ENCODE results near the gene CCDC74B.
"Not testable (repeated sequence)": the region's sequence is repeated elsewhere in the genome, so short reads cannot be mapped to it uniquely, and the experiment has no call there.

CCDC74B gene

DNA sequence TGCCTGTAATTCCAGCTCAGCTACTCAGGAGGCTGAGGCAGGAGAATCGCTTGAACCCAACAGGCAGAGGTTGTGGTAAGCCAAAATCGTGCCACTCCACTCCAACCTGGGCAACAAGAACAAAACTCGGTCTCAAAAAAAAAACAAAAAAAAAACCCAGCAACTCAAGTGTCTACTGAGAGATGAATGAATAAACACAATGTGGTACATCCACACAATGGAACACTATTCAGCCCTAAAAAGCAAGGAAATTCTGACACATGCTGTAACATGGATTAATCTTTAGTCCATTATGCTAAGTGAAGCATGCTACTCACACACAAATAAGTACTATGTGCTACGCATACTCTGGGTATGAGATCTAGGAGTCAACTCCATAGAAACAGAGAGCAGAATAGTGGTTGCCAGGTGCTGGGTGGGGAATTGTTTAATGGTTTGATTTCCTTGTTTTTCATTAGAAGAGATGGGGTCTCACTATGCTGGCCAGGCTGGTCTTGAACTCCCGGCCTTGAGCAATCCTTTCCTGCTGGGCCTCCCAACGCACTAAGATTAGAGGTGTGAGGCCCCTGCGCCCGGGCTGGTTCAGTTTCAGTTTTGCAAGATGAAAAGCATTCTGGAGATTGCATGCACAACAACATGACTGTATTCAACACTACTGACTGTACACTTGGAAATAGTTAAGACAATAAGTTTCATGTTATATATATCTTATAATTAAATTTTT lies 20.5 kb upstream of the CCDC74B start:
- DNase-seq = no peak

DNA sequence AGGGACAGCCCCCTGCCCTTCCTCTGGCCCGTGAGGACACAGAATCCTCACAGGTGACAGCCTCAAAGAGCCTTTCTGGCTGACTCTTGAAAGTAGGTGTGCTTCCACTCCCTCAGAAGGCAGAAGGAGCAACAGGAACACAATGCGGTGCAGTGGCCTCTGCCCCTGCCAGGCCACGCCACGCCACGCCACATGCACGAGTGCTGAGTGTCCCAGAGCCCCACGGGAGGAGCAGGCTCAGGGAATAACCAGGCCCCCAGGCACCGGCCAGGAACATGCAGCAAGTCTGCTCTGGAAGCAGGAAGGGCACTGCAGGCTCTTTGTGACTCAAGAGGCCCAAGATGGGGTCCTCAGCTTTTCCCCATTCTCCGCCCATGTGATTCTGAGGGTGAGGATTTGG lies 18.1 kb upstream of the CCDC74B start:
- DNase-seq = no peak

DNA sequence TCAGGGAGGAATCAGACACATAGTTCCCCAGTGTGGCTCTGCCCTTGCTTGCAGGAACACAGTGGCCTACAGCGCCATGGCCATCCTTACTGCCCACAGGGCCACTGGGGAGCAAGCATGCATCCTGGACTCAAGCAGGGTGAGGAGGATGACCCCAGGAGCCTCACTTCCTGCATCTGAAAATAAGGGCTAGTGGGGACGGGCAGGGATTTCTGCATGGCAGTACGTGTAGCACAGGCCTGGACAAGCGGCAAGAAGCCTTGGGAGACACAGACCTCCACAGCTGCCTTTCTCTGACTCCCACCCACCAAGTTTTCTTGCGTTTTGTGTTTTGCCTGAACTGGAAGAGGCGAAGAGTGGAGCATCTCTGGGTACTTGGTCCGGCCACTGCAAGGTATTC lies 17.6 kb upstream of the CCDC74B start:
- not testable (repeated sequence) for DNase-seq

DNA sequence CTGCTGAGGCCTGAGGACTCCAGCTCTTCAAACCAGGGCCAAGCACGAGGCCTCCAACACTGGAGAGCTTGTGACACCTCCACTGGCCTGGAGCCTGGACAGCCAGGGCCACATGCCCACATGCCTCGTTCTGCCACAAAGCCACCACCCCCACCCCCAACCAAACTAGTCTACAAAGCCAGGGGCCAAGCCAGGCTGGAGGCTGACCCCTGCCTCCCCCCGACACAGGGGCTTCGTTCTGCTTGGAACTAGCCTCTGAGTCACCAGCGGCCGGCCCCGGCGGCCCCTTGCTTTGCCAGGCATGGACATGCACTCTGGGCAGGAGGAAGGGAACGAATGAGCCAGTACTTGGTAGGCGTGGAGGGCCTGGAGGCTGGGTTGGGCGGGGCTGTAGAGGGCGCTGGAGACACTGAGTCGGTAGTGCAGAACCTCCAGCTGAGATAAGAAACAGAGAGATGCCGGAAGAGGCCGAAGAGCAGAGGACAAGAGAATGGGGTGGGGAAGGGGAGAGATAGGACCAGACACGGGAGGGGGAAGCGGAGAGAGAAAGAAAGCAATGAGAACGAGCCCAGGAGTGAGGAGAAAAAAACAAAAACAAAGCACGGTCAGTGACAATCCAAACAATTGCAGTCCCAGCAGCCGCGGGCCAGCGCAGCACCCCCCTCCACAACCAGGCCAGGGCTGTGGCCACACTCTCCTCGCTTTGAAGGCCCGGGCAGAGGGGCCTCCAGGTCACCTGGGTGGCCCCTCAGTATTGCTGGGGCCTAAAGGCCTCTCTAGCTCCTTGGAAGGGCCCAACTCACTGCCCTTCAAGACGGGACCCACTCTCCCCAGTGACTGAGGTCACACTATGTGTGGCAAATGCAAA lies 16.2 kb upstream of the CCDC74B start:
- DNase-seq = not testable (repeated sequence)

DNA sequence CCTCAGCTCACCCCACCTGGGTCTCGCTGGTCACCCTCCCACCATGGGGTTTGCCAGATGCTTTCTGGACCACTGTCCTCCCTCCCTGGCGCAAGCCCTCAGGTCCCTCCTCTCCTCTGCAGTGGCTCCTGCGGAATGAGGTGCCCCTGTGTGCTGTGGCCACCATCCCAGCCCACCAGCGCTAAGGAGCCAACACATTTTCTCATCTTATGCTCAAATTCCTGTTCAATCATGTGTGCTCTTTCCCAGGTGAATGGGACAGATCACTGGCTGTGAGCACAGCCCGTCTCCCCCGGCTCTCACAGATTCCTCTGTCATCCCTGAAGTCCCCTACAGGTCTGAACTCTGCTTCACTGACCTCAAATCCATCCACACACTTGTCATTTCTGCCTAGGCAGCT lies 15.2 kb upstream of the CCDC74B start:
- no peak for DNase-seq

DNA sequence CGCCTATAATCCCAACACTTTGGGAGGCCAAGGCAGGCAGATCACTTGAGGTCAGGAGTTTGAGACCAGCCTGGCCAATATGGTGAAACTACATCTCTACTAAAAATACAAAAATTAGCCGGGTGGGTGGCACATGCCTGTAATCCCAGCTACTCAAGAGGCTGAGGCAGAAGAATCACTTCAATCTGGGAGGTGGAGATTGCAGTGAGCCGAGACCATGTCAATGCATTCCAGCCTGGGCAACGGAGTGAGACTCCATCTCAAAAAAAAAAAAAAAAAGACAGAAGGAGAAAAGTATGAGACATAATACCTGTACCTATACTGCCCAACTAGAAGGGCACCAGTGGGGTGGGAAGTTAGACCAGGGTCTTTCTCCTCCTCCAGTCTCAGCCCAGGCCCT lies 14.5 kb upstream of the CCDC74B start:
- DNase-seq = not testable (repeated sequence)

DNA sequence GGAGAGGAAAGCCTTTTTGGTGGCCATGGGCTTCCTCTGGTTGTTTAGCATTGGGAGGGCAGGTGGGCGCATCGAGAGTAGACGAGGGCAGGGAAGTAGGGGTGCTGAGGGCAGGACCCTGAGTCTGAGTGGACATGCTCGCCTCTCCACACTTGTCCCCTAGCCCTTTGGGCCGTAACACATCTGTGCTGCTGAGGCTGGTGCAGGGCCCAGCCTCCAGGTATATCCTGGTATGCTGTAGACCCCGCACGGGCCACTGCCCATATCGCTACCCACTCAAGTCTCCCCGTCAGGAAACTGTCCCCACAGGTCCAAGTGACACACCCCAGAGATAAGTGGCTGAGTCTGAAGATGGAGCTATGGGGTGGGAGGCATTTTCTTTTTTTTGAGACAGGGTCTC lies 13.7 kb upstream of the CCDC74B start:
- no peak for DNase-seq

DNA sequence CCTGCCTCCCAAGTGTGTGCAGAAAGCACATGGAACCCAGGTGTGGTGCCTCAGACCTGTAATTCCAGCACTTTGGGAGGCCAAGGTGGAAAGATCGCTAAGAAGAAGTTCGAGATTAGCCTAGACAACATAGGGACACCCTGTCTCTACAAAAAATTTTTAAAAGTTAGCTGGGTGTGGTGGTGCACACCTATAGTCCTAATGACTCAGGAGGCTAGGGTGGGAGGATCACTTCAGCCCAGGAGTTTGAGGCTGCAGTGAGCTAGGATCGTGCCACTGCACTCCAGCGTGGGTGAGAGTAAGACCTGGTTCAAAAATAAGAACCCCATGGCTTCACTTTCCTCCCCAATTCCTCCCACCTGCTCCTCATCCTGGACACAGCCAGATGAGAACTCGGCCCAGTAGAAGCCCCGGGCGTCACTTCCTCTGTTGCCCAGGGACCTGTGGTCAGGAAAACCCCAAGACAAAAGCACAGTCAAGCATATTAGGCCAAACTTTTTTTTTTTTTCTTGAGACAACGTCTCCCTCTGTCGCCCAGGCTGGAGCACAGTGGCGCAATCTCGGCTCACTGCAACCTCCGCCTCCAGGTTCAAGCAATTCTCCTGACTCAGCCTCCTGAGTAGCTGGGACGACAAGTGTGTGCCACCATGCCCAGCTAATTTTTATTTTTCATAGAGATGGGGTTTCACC lies 13.1 kb upstream of the CCDC74B start:
- peak; percentile 78 for DNase-seq

DNA sequence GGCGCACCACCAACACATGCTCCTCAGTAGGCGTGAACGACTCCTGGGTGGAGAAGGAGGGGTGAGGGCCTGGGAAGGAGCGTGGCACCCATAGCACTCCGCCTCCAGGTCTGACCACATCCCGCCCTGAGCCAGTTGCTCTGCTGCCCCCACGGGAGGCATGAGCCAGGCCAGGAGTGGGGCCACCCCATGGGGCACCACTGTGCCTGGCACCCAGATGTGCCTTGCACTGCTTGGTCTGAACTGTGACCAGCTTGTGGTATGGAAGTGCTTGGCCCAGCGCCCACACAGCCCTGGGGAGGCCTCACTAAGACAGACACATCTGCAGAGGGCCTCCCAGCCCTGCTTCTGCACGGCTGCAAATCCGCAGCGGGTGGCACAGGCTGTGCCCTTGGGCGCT lies 12.4 kb upstream of the CCDC74B start:
- peak; percentile 94 for DNase-seq

DNA sequence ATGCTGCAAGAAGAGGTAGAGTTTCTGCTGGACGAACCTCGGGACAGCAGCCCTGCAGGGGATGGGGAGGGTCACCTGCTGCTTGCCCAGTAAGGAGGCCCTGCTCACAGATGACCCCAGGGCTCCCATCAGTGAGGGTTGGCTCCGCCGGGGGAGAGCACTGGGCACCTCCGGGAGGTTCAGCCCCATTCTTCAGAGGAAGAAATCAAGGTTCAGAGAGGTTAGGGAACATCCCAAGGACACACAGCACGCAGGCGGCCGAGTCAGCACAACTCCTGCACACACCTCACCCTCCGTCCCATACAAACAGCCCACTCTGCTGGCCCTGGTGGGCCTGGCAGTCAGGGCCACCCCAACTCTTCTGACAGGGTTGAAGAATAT lies 11.7 kb upstream of the CCDC74B start:
- DNase-seq = no peak

DNA sequence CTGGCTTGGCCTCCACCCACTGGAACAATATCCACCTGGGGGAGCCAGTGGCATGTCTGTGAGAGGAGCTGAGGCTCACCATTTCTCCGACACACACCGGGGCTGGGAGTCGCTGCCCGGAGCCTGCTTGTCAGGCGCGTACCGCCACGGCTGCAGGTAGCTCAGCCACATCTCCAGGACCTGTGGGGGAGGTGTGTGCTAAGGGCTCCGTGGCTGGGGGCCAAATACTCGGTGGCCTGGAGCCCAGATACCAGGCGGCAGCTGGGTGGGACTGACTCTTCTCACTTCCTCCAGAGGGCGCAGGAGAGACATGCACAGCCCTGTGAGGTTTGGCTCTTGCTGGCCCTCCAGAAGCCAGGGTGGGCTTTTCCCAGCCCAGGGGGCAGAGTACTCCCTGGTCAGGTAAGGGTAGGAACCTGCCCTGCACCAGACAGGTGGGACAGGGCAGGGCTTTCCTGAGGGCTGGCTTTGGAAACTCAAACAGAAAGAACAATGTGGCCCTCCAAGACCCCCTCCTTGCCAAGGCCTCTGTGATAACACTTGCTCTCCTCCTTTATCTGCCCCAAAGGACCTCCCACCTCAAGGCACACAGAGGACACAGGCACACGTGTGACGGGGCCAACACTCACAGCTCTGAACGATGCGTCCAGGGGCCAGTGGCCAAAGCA lies 11.2 kb upstream of the CCDC74B start:
- peak; percentile 93 for DNase-seq

DNA sequence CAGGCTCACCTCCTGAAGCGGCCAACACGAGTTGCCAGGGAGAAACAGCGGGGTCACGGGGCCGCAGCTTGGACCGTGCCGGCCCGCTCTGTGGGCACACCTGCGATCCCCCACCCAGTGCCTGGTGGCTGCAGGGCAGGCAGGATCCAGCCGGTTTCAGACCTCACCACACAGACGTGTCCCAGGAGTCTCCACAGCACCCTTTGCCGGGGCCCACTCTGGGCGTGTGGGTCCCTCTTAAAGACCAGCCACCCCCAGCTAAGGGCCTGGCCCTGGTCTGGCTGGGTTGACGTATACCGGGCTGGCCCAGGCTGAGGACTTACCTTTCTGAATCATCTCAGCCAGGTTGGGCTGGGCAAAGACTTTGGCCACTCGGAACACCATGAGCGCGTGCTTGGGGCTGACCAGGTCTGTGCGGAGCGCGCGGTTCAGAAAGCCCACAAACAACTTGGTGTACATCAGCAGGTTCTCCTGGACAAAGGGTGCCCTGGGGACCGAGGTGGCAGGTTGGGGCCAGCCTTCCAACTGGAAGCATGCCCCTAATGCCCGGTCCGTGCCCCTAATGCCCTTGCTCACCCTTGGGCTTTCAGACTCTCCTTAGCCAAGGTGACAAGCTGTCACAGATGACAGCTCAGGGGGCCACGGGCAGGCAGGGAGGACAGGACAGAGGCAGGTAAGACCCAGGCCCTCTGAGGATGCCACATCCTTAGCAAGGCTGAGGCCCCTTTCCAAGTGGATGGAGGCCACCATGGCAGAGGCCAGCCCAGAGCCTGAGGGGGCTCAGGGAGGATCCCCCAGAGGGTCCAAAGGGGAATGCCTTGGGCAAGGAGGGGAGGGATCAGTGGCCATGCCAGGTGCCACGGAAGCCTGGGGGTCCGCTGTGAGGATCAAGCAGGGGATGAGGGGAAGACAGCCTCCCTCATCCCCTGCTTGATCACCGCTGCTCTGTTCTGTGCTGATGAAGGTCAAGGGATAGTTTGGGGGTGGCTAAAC lies 10.2 kb upstream of the CCDC74B start:
- no peak for DNase-seq

DNA sequence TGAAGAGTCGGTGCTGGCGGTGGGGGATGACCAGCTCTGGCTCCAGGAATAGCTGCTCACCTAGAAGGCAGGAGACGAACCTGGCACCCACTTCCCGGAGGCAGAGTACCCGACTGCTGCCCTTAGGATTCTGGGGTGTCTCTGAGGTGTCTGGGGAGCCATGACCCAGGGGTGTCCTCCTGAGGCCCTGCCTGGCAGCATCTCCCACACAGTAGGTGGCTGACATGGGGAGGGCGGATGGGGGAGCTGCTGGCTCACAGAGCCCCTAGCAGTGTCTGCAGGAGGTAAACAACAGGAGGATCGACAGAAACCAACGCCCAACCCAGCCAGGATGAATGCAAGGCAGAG lies 9.5 kb upstream of the CCDC74B start:
- DNase-seq = not testable (repeated sequence)

DNA sequence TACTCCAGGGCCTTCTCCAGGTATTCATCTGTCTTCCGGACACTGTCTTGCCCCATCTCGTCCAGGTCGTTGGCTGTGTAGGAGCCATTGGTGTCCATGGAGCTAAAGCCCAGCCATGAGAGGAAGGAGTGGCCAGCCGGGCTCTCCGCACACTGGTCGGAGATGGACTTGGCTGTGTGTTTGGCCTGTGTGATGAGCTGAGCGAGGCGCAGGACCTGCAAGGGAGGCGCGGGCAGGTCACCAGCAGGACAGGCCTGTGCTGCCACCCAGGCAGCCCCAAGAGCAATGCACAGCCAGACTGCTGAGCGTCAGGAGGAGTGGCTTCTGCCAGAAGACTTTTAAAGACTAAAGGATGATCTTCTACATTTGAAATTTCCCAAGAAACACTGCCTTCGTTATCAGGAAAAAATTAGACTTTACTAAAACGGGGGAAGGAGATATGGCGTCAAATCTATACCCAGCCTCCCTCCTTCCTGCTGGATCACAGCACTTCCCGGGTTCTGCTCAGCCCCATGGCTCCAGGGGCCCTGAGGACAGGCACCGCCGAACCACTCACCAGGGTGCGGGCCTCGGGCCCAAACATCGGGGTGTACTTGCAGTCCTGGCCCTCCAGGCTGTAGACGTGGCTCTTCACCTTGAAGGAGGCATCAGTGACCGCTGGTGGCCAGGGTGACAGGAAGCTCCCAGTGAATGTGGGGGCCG lies 9.0 kb upstream of the CCDC74B start:
- DNase-seq = not testable (repeated sequence)

DNA sequence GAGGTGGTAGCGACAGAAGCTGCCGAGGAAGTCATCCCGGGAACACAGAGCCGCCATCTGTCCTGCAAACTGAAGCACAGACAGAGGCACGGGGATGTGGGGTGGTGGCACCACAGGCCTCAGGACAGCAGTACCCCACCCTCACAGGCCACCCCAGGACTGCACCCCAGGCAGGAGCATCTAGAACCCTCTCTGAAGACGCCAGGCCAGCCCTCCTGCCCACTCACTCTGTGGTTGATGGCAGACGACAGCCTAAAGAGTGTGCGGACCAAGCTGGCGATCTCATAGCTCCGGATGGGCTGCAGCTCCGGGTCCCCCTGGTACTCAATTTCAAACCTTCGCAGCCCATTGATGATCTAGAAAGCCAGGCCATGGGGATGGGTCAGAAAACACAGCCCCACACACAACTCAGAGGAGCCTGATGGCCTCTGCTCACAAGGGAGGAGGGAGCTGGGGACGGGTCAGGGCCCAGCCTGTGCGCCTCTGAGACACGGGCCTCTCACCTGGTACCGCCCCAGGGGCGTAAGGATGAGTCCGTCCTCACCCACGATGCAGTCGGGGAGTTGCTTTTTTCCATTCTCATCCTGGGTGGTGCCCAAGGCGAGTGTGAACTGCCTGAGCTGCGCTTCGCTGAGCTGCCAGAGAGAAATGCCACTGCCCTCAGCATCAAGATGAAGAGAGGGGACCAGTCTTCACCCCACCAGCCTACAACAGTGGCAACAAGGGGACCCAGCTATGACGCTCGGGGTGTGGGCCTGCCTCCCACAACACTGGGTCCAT lies 8.1 kb upstream of the CCDC74B start:
- DNase-seq = no peak

DNA sequence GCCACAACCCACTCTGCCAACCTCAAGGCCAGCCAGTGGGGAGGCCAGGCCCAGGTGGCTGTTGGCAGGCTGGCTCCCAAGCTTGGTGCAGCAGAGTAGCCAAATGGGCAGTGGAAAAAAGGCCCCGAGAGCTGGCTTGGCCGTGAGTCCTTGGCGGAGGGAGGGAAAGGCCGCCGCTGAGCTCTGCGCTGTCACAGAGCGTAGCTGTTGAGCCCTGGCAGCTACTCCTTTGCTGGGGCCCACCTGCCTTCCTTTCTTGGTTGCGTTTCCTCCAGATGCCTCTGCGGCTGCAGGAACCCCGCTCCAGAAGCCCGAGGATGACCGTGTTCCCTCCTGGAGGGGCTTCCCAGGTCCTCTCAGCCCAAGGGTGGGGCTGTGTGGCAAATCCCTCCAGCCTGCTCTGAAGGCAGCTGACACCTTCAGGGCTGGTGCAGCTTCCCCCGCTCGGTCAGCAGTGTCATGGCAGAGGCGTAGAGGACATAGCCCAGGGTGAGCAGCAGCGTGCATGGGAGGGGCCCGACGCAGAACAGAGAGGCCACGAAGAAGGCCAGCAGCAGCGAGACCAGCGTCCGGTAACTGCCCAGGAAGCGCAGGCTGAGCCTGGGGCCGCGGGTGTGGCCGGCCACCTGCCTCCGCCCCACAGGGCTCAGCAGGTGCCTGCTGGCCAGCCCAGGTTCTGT lies 7.4 kb upstream of the CCDC74B start:
- DNase-seq = not testable (repeated sequence)

DNA sequence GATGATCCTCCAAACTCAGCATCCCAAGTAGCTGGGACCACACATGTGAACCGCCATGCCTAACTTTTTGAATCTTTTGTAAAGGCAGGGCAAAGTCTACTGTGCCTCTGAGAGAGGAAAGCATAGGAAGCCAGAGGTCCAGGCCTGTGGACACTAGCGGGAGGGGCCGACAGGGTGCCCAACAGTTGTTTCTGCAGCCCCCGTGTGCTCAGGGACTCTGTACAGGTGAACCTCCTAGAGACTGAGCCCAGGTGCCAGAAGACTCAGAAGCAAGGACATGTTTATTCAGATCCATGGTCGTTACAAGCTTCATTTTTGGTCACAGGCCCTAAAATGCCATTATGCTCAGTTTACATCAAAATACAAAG lies 6.2 kb upstream of the CCDC74B start:
- DNase-seq = not testable (repeated sequence)

DNA sequence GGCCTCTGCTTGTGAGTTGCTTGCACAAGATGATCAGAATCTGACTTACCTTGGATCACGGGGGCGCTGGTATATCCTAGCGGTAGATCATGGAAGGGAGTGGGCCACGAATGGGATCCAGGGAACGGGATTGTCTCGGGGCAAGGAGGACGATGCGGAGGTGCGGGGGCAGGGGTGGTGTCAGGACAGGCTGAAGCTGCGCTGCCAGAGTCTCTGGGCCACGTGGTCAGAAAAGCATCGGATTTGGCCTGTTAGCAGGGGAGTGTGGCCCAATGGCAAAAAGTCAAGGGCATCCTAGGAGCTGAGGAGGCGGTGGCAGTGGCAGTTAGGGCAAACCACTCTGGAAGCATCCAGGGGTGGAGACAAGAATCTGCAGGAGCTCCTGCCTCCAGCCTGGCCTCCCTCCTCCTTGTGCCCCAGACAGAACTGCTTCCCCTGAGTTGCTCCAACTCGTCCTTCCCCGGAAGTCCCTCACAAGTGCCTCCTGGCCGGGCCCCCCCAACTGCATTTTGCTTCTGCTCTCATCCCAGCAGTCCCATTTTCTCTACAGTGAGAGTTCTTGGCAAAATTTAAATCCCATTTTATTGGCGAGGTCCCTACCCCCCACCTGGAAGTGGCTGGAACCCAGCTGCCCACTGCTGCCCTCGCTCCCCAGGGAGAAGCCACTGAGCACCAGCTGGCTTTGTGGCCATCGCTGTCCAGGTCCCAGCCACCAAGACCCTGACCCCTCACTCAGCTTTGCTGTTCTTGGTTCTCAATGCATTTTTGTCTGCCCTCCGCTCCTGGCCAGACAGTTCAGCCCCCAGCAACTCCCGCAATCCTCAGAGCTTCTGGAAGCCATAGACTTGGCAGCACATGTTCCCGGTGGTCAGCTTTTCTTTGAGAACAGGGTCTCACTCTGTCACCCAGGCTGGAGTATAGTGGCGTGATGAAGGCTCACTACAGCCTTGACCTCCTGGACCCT lies 5.6 kb upstream of the CCDC74B start:
- no peak for DNase-seq

DNA sequence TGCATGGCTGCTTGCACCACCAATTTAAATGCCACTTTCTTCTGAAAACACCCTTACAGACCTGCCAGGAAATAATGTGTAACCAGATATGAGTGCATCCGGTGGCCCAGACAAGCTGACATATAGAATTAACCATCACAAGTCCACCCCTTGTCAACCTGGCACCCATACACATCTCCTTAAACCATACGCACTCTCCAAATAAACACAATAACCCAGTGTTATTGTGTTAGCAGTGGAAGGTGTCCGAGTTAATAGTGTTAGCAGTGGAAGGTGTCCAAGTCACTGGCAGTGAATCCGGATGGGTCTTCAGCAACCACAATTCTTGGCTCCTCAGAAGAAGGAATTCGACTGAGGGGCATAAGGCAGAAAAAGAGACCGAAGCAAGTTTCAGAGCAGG lies 3.6 kb upstream of the CCDC74B start:
- not testable (repeated sequence) for DNase-seq

Measured in RPMI8226 (cell line).